HG02678 (cell line): ENCODE data around the gene FOXD4L4.
"Not testable (repeated sequence)": the region's sequence is repeated elsewhere in the genome, so short reads cannot be mapped to it uniquely, and the experiment has no call there.

Experiments used
- ATAC-seq: cut with Tn5 transposase; IDR thresholded peaks from one replicate; pipeline ENCODE4 v1.9.1; 2021; ENCODE audit warnings: mild to moderate bottlenecking, moderate library complexity; ENCODE audit not compliant: unreplicated experiment

Gene FOXD4L4

GRCh38 chr9:65737096-65737564 is at the start of gene FOXD4L4:
TSS of gene FOXD4L4 (plus strand) at chr9:65737146. CDS start at chr9:65737146, 0 bp downstream.
- ATAC-seq, result not testable (repeated sequence)

GRCh38 chr9:65703550-65703949 is 33.4 kb upstream of the FOXD4L4 start:
- ATAC-seq, result not testable (repeated sequence)

GRCh38 chr9:65714445-65714844 is 22.5 kb upstream of the FOXD4L4 start:
- not testable (repeated sequence) for ATAC-seq

GRCh38 chr9:65738133-65738532 is 1.2 kb downstream of the FOXD4L4 start:
- ATAC-seq, result not testable (repeated sequence)
